HepG2 (cell line): ENCODE data around the gene ZNF419. TPM values are rescaled to one million over a fixed set of nuclear protein-coding genes. Genes with fewer than 3 reads are reported as not detected.
A peak's percentile ranks its signal among the peaks of the same experiment; 100 is the strongest.

Experiments
- ARID4A ChIP-seq: sonication (generic); formaldehyde crosslinking; IDR thresholded peaks from 2 replicates; pipeline ENCODE4 v1.5.0; 2020; ENCODE audit warnings: mild to moderate bottlenecking, missing genetic modification reagents, borderline replicate concordance
- EEA1 ChIP-seq: sonication (generic); formaldehyde crosslinking; IDR thresholded peaks from 2 replicates; pipeline ENCODE4 v1.5.1; 2020; ENCODE audit warnings: mild to moderate bottlenecking, missing genetic modification reagents, borderline replicate concordance
- KDM3A ChIP-seq: IDR thresholded peaks from 2 replicates; pipeline ENCODE4 v1.6.1; 2018; ENCODE audit warnings: low read depth, missing compliant biosample characterization
- KDM4B ChIP-seq: sonication (generic); formaldehyde crosslinking; IDR thresholded peaks from 2 replicates; pipeline ENCODE4 v1.4.0; 2020; ENCODE audit warnings: missing genetic modification reagents
- KLF13 ChIP-seq: sonication (generic); formaldehyde crosslinking; IDR thresholded peaks from 2 replicates; pipeline ENCODE4 v1.4.0; 2020; ENCODE audit warnings: mild to moderate bottlenecking, missing genetic modification reagents
- MLLT10 ChIP-seq: sonication (generic); formaldehyde crosslinking; IDR thresholded peaks from 2 replicates; pipeline ENCODE4 v1.4.0; 2020; ENCODE audit warnings: missing genetic modification reagents
- POGK ChIP-seq: sonication (generic); formaldehyde crosslinking; conservative IDR thresholded peaks from 2 replicates; pipeline ENCODE4 v1.8.0; 2022; ENCODE audit warnings: mild to moderate bottlenecking, moderate library complexity, missing genetic modification reagents
- SALL2 ChIP-seq: sonication (generic); formaldehyde crosslinking; IDR thresholded peaks from 2 replicates; pipeline ENCODE4 v1.8.1; 2023; ENCODE audit warnings: mild to moderate bottlenecking, missing genetic modification reagents, inconsistent platforms
- ZBTB40 ChIP-seq, 2 experiments: fragments of 450-650 bp in 1 of 2; sonication (generic) in 1 of 2; formaldehyde crosslinking in 1 of 2; IDR thresholded peaks; 2 replicates each; pipeline versions ENCODE4 v1.6.1 to v1.8.0; 2016 to 2022; ENCODE audit warnings: antibody characterized with exemption in 1 of 2, mild to moderate bottlenecking in 1 of 2, missing genetic modification reagents in 1 of 2
- ZNF350 ChIP-seq: sonication (generic); formaldehyde crosslinking; IDR thresholded peaks from 2 replicates; pipeline ENCODE4 v1.4.0; 2020; ENCODE audit warnings: mild to moderate bottlenecking, low read depth, missing genetic modification reagents, borderline replicate concordance
- ZNF672 ChIP-seq: sonication (generic); formaldehyde crosslinking; IDR thresholded peaks from 2 replicates; pipeline ENCODE4 v1.8.1; 2022; ENCODE audit warnings: missing genetic modification reagents
- polyA plus RNA-seq, 8 experiments: library from polyadenylated mRNA; depleted of rRNA in 3 of 8; stranded (reverse) in 7 of 8; unstranded in 1 of 8; fragments of >200 nt; fragmentation: Illumina TruSeq in 4 of 8; extraction: Trizol in 4 of 8; gene quantifications; 2 replicates each; pipeline versions ENCODE4 v1.2.1 to v1.2.3, GENCODE V29; 2011 to 2016; ENCODE audit warnings: low read depth in 4 of 8, missing spikeins in 1 of 8, mixed read lengths in 1 of 8; ENCODE audit not compliant: insufficient read depth in 1 of 8
- total RNA-seq, 5 experiments: library from RNA; depleted of rRNA; stranded (reverse); fragments of >200 nt; fragmentation: Illumina TruSeq; extraction: Trizol; gene quantifications; 2 replicates each; pipeline ENCODE4 v1.2.3, GENCODE V29; 2016; ENCODE audit warnings: low read depth in 1 of 5

The ZNF419 gene
- total and polyA plus RNA-seq, 2 of the 13 experiments (the other 11 are each of a cell fraction or from before 2014, with no cell fraction given) = 8.5 to 8.8 TPM

GRCh38 chr19:57527136-57527881 is 39.8 kb downstream of the ZNF419 start, which contains the start of gene ZNF549 (continued):
- TF ChIP-seq SALL2 (CRISPR knock-in tag) (peak; percentile 87), KLF13 (CRISPR knock-in tag) (peak; percentile 89; the same call in 1 of the 2 replicates), ZNF350 (peak; percentile 96), KDM4B (CRISPR knock-in tag) (peak; percentile 55; the same call in 1 of the 2 replicates), POGK (CRISPR knock-in tag) (peak; percentile 95), MLLT10 (no peak), KDM3A (CRISPR knock-in tag) (peak; percentile 71; the same call in 1 of the 2 replicates), EEA1 (0 out of 2 replicates have a peak, but pooled peaks have one; percentile 23), ARID4A (CRISPR knock-in tag) (peak; percentile 97), ZBTB40 (IDR thresholded peaks at IDR 0.05) (peak; percentile 95), ZBTB40 (CRISPR knock-in tag; IDR thresholded peaks at IDR 0.05) (peak; percentile 46), ZNF672 (0 out of 2 replicates have a peak, but pooled peaks have one; percentile 38)
